DMS114 treated with DMSO at 0.1 percent for 48 hours (cell line): ENCODE results near the gene TMEM150A.
"Not testable (repeated sequence)": the region's sequence is repeated elsewhere in the genome, so short reads cannot be mapped to it uniquely, and the experiment has no call there.

Experiments
- DNase-seq: peaks from one replicate; lab custom pipeline; 2025; ENCODE audit not compliant: unreplicated experiment; lab: John Stamatoyannopoulos, UW

The TMEM150A gene

GRCh38 chr2:85613717-85614515, 11.4 kb upstream of the TMEM150A start:
- no peak for DNase-seq

DNA sequence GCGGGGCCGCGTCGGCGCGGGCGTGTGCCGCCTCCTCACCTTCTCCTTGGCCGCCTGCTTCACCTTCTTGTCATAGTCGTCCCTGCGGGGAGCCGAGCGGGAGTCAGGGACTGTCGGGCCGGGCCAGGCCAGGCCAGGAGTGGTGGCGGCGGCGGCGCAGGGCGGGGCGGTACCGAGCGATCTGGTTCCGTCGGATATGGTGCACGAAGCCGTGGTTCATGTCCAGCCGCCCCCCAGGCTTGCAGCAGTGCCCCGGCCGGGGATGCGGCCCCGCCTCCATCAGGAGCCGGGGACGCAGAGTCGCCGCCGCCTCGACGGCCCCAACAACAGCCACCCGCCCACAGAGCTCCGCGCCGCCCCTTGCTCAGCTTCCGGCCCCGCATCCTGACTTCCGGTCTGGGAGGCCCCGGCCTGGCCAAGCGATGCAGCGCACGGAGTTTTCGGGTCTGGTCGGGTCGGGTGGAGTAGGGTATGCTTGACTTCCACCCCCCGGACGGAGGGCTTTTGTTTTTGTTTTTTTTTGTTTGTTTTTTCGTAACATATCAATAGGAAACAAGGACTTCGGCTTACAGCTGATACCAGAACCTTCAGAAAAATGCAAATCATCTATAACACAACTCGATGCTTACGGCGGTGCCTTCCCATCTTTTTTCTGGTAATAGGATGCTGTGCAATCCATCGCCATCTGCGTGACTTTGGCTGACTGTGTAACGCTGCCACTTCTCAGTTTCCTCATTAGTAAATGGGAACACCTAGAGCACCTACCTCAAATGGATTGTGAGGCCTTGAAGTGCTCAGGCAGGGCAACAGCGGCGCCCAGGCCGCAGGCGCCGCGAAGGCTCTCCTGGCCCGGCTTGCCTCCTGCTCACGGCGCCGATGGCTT, 9.4 kb upstream of the TMEM150A start, which contains the start of gene C2orf68:
TSS of gene C2orf68 (minus strand) at position 362 of the 883 bp plus-strand sequence. CDS start at position 280, 82 bp downstream.
- DNase-seq = peak; percentile 89

DNA sequence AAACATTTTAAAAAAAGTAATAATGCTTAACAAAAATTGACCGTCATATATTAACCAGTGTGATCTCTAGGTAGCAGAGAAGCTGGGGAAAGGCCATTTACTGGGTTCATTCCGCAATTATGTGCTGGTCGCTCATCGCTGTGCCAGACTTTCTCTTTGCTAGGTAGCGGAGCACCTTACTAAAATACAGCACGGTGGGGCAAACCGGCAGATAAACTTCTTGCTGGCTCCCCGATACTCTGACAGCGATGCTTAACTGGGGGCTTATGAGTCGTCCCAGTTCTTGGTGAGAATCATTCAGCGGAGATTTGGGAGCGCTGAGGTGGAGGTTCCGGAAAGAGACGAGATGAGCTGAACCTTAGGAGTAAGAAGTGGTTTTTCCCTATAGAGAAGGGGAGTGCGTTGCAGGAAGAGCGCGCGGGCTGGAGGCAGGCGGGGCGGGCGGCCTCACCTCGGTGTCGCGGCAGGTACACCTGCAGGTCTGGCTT, 8.8 kb upstream of the TMEM150A start:
- DNase-seq = no peak

GRCh38 chr2:85607268-85608215, 5.0 kb upstream of the TMEM150A start:
- no peak for DNase-seq

DNA sequence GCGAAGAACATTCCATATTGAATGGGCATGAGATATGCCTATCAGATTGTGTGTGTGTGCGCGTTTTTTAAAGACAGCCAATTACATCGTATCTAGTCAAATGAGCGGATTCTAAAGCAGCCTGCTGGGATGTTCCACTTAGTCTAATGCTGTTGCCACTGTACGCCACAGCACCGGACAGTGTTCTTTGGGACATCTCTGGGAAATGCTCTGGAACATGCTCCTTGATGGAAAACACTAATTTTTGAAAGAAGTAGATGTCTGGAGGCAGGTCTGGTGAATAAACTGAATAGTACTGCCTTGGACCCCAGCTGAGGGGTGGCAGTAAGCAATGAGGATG, 3.6 kb upstream of the TMEM150A start:
- no peak for DNase-seq

DNA sequence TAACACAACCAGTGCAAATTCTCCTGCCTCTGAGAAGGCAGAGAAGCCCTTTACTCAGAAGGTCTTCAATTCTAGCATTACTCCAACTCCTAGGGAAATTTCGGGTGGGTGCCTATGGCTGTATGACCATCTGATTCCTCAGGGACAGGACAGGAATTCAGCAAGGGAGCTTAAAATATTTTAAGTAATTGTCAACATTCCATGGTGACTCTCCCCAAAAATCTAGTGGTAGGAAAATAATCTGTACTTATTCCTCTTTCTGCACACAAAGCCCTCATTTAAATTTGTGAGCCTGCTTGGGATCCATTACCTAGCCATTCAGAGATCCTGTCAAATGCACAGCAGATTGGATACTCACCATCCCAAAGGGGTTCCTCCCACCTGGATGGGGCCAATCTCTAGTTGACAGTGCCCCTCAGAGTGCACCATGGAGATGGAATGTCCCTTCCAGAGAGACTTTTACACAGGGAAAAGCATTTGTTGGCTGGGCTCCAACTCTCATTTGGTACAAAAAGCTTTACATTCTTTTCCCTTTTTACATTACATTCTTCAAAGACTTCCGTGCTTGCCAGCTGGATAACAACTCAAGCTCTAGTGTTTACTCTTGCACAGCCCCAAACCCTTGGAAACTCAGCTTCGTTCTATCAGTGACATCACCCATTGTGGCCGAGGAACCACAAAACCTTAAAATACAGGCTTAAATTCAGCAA, 3.1 kb upstream of the TMEM150A start:
- DNase-seq = no peak

- DNase-seq = no peak
Observed at GRCh38 chr2:85604568-85605339, 2.3 kb upstream of the TMEM150A start.

DNA sequence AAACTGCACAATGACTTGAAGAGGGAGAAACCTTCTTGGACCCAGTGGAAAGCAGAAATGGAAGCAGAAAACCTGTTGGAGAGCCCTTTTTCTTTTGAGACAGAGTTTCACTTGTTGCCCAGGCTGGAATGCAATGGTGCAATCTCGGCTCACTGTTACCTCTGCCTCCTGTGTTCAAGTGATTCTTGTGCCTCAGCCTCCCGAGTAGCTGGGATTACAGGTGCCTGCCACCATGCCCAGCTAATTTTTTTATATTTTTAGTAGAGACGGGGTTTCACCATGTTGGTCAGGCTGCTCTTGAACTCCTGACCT, 1.6 kb upstream of the TMEM150A start:
- DNase-seq = not testable (repeated sequence)

DNA sequence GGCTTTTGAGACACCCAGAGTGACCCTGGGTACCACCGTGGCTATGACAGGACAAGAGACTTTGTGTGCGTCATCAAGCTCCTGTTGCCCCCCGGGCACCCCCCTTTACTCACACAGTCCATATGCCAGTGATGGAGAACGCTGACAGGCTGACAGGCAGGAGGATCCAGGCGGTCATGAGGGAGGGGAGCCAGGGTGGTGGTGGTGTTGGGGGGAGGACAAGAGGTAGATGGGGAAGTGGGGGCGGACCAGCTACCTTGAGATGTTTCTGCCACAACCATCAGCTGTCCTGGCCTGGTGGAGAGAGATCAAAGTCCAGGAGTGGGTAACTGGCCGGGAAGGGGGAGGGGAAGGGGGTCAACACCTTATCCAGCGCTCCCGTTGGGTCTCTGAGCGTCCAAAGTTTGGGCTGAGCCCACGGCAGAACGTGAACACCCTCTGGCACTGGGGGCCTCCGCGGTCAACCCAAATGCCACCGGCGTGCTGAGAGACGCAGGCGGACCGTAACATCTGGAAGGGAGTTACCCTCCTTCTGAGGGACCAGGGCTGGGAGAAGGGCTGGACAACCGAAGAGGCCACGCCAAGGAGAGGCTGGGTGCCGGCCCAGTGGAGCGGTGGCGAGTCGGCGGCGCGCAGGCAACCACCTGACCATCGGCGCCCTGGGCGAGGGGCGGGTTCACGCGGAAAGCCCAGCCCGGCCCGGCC, 575 bp downstream of the TMEM150A start:
- no peak for DNase-seq

- no peak for DNase-seq
Observed at GRCh38 chr2:85600951-85601770, 1.3 kb downstream of the TMEM150A start.

- no peak for DNase-seq
Observed at GRCh38 chr2:85600235-85600575, 2.3 kb downstream of the TMEM150A start.

- no peak for DNase-seq
Observed at GRCh38 chr2:85599468-85600234, 2.8 kb downstream of the TMEM150A start.

DNA sequence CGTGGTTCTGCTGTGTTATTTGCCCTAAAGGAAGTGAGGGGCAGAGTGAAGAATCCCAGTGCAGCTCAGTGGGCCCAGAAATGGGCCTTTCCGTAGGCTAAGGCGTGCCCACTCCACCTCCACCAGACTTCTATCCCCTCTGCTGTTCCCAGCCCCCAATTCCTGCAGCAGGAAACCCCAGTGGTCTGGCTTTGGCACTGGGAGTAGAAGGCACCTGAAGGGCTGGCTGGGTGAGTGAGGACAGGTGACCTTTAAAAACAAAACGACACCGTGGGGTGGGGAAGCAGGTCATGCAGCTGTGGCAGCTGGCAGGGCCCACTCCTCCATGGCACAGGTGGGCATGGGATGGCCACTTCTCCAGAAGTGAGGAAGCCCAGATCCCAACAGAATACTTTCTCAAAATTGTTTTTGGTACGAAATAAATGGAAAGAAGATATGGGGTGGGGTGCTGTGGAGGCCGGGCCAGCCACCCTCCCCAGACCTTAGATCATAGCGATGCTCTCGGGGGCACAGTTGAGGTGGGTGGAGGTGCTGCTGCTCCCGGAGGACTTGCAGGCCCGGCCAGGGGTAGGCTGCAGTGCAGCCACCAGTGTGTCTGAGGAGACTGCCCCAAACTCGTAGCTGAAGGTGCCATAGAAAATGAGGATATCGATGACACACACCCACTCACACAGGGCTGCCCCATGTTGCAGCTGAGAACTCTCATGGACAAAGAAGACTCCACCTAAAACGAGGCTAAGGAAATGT, 3.7 kb downstream of the TMEM150A start:
- DNase-seq = no peak

DNA sequence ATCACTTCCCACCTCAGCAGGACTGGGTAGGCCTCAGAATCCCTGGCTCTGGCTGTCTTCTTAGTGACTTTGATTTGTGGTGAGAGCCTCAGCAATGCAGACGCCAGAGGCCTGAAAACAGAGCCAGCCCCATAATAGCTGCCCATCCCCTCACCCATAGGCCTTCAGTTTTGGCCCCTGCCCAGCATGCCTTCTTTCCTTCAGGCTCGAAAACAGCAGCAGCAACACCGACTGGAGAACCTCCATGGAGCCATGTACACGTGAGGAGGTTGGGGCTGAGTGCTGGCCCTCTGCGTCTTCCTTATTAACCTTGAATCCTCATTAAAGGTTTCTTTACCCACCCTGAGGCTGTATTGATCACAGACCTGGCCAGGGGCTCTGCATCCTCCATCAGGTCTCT, 5.3 kb downstream of the TMEM150A start:
- no peak for DNase-seq

- no peak for DNase-seq
Observed at GRCh38 chr2:85596486-85597143, 5.9 kb downstream of the TMEM150A start.

GRCh38 chr2:85596026-85596333, 6.5 kb downstream of the TMEM150A start:
- no peak for DNase-seq
